ENCODE data around the gene IFITM1. TPM values are rescaled to one million over a fixed set of nuclear protein-coding genes. Genes with fewer than 3 reads are reported as not detected.

IFITM1 gene
- total and polyA plus RNA-seq, 9 of the 15 experiments (the other 6 are each of a cell fraction or from before 2014, with no cell fraction given), result 691 to 5,579 (median 974) TPM

DNA sequence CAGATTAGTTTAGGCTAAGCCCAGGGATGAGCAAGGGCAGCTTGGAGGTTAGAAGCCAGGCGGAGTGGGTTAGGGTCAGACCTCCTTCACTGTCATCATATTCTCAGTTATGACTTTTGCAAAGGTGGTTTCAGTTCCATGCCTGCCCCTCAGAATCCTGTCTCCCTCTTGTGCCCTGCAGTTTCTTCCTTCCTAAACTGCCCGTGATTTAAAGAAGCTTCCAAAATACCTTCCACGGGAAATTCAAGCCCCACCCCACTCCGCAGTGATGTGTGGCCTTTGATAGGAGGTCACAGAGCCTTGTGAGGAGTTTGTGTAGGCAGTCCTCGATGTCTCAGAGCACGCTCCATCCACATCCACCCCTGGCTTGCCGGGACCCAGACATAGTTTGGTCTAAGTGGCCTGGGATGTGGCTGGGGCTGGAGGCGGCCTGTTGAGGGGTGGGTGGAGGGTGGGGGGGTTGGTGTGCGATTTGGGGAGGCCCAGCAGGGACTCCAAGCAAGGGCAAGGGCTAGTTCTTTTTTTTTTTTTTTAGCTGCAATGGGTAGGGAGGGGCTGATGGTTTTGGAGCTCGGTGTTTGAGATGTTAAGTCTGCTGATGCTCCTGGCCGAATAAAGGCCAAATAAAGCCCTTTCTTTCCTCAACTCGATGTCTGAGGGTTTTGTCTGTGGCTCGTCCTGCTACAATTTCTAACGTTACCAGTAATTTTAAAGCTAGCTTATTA, 1.6 kb upstream of the IFITM1 start:
- Histone ChIP-seq H3K9me1 (ENCODE audit: control insufficient read depth, insufficient read depth, low read length) (no peaks in the 10 kb centered on the region), H3K9ac (ENCODE audit: insufficient read depth in 1 of 2, low read depth in 2 of 2, low read length in 2 of 2) (peak overlapping the region; percentile 0 to 82; a peak in 3 of 4 replicates), H3K79me2 (ENCODE audit: control insufficient read depth, insufficient read depth, low read length) (peaks cover 78% of the 10 kb centered on the region), H3K4me3 (peak overlapping the region; percentile 17), H3K27me3 (ENCODE audit: control insufficient read depth in 2 of 2, insufficient read depth in 2 of 2, low read length in 2 of 2) (no peaks in the 10 kb centered on the region), H3K4me1 (replicated peaks in 1 of 2; ENCODE audit: control insufficient read depth in 2 of 2, insufficient read depth in 2 of 2, low read length in 2 of 2) (peaks cover 27 to 49% of the 10 kb centered on the region in 2 experiments), H3K27ac (ENCODE audit: extremely low read depth, low read depth, low read length) (peak overlapping the region; percentile 87), H2AFZ (ENCODE audit: low read depth, low read length) (peak overlapping the region; percentile 60), H3K9me3 (replicated peaks; ENCODE audit: control insufficient read depth, insufficient read depth, low read depth, low read length) (no peaks in the 10 kb centered on the region), H3K36me3 (ENCODE audit: control insufficient read depth, insufficient read depth, low read length) (peaks cover 27% of the 10 kb centered on the region; the same call in 1 of the 3 replicates), H3K4me2 (ENCODE audit: insufficient read depth, low read length) (peak overlapping the region; percentile 95), H4K20me1 (replicated peaks; ENCODE audit: control insufficient read depth, insufficient read depth, low read length) (peaks cover 5% of the 10 kb centered on the region; the same call in 1 of the 2 replicates)
- DNase-seq (ENCODE audit: extremely low read depth in 1 of 4, low spot score in 3 of 4) (peak in 2 of 4 experiments; percentile 56 to 66), ATAC-seq (no peak), FAIRE-seq (no peak)
- 20% methylated on average over 13 of the region's 14 CpGs for WGBS (ENCODE audit: insufficient coverage, low coverage, missing lambda C conversion rate)
- ChIA-PET CTCF (ENCODE audit: low intra/inter-chr PET ratio) (no interaction called here), POLR2A (interaction anchor here (0.8 to 2.1 kb wide), 4 partner anchors 12 to 33 kb away, joined by 3 to 9 read pairs (median 5); no protein-coding TSS in a partner anchor)
- BruUV-seq (replicated peaks), result no TSS peak
- in situ Hi-C loops (cut with MboI), result loop anchor here (5.0 kb wide), 1 partner anchor 40 kb away; no protein-coding TSS in a partner anchor
- intact Hi-C loops (cut with micrococcal nuclease), result loop anchor here (5.0 kb wide), 1 partner anchor 45 kb away; no protein-coding TSS in a partner anchor
- TF ChIP-seq ZNF165 (CRISPR knock-in tag; IDR thresholded peaks at IDR 0.05; ENCODE audit: borderline replicate concordance), result no peak
- TF ChIP-seq, protein P1, sequence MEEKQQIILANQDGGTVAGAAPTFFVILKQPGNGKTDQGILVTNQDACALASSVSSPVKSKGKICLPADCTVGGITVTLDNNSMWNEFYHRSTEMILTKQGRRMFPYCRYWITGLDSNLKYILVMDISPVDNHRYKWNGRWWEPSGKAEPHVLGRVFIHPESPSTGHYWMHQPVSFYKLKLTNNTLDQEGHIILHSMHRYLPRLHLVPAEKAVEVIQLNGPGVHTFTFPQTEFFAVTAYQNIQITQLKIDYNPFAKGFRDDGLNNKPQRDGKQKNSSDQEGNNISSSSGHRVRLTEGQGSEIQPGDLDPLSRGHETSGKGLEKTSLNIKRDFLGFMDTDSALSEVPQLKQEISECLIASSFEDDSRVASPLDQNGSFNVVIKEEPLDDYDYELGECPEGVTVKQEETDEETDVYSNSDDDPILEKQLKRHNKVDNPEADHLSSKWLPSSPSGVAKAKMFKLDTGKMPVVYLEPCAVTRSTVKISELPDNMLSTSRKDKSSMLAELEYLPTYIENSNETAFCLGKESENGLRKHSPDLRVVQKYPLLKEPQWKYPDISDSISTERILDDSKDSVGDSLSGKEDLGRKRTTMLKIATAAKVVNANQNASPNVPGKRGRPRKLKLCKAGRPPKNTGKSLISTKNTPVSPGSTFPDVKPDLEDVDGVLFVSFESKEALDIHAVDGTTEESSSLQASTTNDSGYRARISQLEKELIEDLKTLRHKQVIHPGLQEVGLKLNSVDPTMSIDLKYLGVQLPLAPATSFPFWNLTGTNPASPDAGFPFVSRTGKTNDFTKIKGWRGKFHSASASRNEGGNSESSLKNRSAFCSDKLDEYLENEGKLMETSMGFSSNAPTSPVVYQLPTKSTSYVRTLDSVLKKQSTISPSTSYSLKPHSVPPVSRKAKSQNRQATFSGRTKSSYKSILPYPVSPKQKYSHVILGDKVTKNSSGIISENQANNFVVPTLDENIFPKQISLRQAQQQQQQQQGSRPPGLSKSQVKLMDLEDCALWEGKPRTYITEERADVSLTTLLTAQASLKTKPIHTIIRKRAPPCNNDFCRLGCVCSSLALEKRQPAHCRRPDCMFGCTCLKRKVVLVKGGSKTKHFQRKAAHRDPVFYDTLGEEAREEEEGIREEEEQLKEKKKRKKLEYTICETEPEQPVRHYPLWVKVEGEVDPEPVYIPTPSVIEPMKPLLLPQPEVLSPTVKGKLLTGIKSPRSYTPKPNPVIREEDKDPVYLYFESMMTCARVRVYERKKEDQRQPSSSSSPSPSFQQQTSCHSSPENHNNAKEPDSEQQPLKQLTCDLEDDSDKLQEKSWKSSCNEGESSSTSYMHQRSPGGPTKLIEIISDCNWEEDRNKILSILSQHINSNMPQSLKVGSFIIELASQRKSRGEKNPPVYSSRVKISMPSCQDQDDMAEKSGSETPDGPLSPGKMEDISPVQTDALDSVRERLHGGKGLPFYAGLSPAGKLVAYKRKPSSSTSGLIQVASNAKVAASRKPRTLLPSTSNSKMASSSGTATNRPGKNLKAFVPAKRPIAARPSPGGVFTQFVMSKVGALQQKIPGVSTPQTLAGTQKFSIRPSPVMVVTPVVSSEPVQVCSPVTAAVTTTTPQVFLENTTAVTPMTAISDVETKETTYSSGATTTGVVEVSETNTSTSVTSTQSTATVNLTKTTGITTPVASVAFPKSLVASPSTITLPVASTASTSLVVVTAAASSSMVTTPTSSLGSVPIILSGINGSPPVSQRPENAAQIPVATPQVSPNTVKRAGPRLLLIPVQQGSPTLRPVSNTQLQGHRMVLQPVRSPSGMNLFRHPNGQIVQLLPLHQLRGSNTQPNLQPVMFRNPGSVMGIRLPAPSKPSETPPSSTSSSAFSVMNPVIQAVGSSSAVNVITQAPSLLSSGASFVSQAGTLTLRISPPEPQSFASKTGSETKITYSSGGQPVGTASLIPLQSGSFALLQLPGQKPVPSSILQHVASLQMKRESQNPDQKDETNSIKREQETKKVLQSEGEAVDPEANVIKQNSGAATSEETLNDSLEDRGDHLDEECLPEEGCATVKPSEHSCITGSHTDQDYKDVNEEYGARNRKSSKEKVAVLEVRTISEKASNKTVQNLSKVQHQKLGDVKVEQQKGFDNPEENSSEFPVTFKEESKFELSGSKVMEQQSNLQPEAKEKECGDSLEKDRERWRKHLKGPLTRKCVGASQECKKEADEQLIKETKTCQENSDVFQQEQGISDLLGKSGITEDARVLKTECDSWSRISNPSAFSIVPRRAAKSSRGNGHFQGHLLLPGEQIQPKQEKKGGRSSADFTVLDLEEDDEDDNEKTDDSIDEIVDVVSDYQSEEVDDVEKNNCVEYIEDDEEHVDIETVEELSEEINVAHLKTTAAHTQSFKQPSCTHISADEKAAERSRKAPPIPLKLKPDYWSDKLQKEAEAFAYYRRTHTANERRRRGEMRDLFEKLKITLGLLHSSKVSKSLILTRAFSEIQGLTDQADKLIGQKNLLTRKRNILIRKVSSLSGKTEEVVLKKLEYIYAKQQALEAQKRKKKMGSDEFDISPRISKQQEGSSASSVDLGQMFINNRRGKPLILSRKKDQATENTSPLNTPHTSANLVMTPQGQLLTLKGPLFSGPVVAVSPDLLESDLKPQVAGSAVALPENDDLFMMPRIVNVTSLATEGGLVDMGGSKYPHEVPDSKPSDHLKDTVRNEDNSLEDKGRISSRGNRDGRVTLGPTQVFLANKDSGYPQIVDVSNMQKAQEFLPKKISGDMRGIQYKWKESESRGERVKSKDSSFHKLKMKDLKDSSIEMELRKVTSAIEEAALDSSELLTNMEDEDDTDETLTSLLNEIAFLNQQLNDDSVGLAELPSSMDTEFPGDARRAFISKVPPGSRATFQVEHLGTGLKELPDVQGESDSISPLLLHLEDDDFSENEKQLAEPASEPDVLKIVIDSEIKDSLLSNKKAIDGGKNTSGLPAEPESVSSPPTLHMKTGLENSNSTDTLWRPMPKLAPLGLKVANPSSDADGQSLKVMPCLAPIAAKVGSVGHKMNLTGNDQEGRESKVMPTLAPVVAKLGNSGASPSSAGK (IDR thresholded peaks at IDR 0.05), result peak; percentile 60
- TF ChIP-seq LARP7 (IDR thresholded peaks at IDR 0.05), result 0 out of 2 replicates have a peak, but pooled peaks have one; percentile 32
- TF ChIP-seq CTBP1 (IDR thresholded peaks at IDR 0.05; ENCODE audit: borderline replicate concordance), result peak; percentile 33; the same call in 1 of the 2 replicates
- 0 out of 2 replicates have a peak, but pooled peaks have one; percentile 12 for TF ChIP-seq THRAP3 (IDR thresholded peaks at IDR 0.05; ENCODE audit: borderline replicate concordance)
- TF ChIP-seq HDGF (IDR thresholded peaks at IDR 0.05), result 0 out of 2 replicates have a peak, but pooled peaks have one; percentile 32
- peak; percentile 46; the same call in 1 of the 2 replicates for TF ChIP-seq HDAC2 (IDR thresholded peaks at IDR 0.05)

Data from K562 (cell line).